GM21786 (cell line): ENCODE data around the gene SLC38A1.
"Not testable (repeated sequence)": the region's sequence is repeated elsewhere in the genome, so short reads cannot be mapped to it uniquely, and the experiment has no call there.

ENCODE experiments used
- ATAC-seq: cut with Tn5 transposase; IDR thresholded peaks from one replicate; pipeline ENCODE4 v1.9.1; 2021; ENCODE audit not compliant: unreplicated experiment

SLC38A1 gene

GRCh38 chr12:46265102-46265501 is 3.7 kb downstream of the SLC38A1 start:
- no peak for ATAC-seq

- no peak for ATAC-seq
These were observed 4.8 kb downstream of the SLC38A1 start for GRCh38 chr12:46264057-46264456.

- no peak for ATAC-seq
These were observed 5.5 kb downstream of the SLC38A1 start for GRCh38 chr12:46263140-46264016.

- ATAC-seq: no peak
These were observed 7.2 kb downstream of the SLC38A1 start for GRCh38 chr12:46261646-46262045.

- no peak for ATAC-seq
These were observed 7.8 kb downstream of the SLC38A1 start for GRCh38 chr12:46260913-46261476.

- ATAC-seq: no peak
These were observed 8.5 kb downstream of the SLC38A1 start for GRCh38 chr12:46260124-46260912.

- ATAC-seq: no peak
These were observed 9.1 kb downstream of the SLC38A1 start for GRCh38 chr12:46259713-46260112.

GRCh38 chr12:46259071-46259470 is 9.8 kb downstream of the SLC38A1 start:
- ATAC-seq: no peak

- no peak for ATAC-seq
These were observed 10.7 kb downstream of the SLC38A1 start for GRCh38 chr12:46258129-46258528.

GRCh38 chr12:46256942-46257341 is 11.9 kb downstream of the SLC38A1 start:
- no peak for ATAC-seq

GRCh38 chr12:46253544-46254162 is 15.2 kb downstream of the SLC38A1 start:
- no peak for ATAC-seq

- ATAC-seq: not testable (repeated sequence)
These were observed 16.8 kb downstream of the SLC38A1 start for GRCh38 chr12:46251994-46252393.

GRCh38 chr12:46249960-46250359 is 18.9 kb downstream of the SLC38A1 start:
- ATAC-seq: not testable (repeated sequence)

GRCh38 chr12:46246021-46246700 is 22.7 kb downstream of the SLC38A1 start:
- ATAC-seq: no peak

- no peak for ATAC-seq
These were observed 23.8 kb downstream of the SLC38A1 start for GRCh38 chr12:46244997-46245396.

GRCh38 chr12:46244273-46244915 is 24.4 kb downstream of the SLC38A1 start:
- no peak for ATAC-seq

- no peak for ATAC-seq
These were observed 26.3 kb downstream of the SLC38A1 start for GRCh38 chr12:46242569-46242968.

- no peak for ATAC-seq
These were observed 28.4 kb downstream of the SLC38A1 start for GRCh38 chr12:46240436-46240835.

- no peak for ATAC-seq
These were observed 30.0 kb downstream of the SLC38A1 start for GRCh38 chr12:46238821-46239220.

GRCh38 chr12:46237371-46238045 is 31.3 kb downstream of the SLC38A1 start:
- ATAC-seq: no peak
